ENCODE results near the gene KCNH6.
A peak's percentile ranks its signal among the peaks of the same experiment; 100 is the strongest.

The KCNH6 gene

GRCh38 chr17:63534816-63535455 lies 11.8 kb downstream of the KCNH6 start:
- no peak for DNase-seq (ENCODE audit: low spot score)

DNA sequence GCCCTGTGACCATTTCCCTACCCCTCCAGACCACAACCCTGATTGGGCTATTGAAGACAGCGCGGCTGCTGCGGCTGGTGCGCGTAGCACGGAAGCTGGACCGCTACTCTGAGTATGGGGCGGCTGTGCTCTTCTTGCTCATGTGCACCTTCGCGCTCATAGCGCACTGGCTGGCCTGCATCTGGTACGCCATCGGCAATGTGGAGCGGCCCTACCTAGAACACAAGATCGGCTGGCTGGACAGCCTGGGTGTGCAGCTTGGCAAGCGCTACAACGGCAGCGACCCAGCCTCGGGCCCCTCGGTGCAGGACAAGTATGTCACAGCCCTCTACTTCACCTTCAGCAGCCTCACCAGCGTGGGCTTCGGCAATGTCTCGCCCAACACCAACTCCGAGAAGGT lies 12.5 kb downstream of the KCNH6 start:
- no peak for DNase-seq (ENCODE audit: low spot score)

DNA sequence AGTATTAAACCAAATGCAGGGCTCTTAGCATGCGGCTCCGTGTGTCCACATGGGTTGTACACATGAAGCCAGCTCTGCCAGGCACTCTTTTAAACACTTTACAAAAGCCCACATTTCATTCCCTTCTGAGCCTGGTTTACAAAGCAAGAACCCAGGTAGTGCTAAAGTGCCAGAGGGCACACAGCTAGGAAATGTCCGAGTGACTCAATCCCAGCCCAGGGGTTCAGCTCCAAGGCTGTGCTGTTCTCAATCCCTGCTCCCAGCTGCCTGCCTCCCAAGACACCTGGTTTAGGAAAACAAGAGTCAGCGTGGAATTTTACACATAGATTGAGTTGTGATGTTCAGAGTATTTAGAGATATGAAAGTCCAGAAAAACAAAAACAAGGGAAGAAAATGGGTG lies 13.8 kb downstream of the KCNH6 start:
- no peak for DNase-seq (ENCODE audit: low spot score)

GRCh38 chr17:63537991-63538692 lies 15.0 kb downstream of the KCNH6 start:
- DNase-seq (ENCODE audit: low spot score) = no peak

DNA sequence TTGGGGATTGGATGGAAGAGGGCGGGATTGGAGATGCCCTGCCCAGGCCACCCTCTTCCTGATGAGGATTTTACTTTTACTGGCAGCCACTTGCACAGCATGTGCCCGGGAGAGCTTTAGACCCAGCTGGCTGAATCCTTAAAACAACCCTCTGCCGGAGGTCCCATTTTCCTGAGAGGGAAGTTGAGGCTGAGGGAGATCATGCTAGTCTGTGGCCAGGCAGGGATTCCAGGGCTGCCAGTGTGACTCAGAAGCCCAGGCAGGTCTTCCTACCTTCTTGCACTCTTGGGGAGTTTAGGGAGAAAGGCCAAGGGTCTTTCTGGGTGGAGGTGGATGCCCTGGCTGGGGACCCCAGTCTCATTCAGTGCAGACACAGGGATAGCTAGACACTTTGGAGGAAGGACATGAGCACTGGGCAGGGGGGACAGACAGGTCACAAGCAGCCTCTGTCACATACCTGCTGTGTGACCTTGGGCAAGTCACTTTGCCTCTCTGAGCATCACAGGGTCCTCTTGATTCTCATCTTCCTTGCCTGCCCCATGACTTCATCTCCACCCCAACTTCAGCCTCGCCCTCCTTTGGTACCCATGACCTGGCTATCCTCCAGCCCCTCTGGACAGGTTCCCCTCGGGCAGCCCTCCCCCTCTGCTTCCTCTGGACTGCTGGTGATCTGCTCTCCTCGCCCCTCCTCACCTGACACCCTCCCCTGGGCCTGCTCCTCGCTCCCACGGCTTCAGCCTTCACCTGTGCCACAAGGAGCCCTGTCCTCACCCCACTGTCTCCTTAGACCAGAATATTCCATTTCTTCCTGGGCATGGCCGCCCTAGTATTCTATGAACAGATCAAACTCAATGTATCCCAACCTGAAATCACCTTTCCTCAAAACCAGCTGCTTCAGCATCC lies 15.8 kb downstream of the KCNH6 start:
- no peak for DNase-seq (ENCODE audit: low spot score)

GRCh38 chr17:63540590-63540989 lies 17.4 kb downstream of the KCNH6 start:
- DNase-seq (ENCODE audit: low spot score) = no peak

DNA sequence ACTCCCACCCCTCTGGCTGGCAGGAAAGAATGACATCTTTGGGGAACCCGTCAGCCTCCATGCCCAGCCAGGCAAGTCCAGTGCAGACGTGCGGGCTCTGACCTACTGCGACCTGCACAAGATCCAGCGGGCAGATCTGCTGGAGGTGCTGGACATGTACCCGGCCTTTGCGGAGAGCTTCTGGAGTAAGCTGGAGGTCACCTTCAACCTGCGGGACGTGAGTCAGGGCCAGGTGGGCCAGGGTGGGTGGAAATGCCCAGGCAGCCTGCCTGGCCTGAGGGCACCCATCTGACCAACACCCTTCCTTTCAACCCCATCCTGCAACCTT lies 19.0 kb downstream of the KCNH6 start:
- no peak for DNase-seq (ENCODE audit: low spot score)

DNA sequence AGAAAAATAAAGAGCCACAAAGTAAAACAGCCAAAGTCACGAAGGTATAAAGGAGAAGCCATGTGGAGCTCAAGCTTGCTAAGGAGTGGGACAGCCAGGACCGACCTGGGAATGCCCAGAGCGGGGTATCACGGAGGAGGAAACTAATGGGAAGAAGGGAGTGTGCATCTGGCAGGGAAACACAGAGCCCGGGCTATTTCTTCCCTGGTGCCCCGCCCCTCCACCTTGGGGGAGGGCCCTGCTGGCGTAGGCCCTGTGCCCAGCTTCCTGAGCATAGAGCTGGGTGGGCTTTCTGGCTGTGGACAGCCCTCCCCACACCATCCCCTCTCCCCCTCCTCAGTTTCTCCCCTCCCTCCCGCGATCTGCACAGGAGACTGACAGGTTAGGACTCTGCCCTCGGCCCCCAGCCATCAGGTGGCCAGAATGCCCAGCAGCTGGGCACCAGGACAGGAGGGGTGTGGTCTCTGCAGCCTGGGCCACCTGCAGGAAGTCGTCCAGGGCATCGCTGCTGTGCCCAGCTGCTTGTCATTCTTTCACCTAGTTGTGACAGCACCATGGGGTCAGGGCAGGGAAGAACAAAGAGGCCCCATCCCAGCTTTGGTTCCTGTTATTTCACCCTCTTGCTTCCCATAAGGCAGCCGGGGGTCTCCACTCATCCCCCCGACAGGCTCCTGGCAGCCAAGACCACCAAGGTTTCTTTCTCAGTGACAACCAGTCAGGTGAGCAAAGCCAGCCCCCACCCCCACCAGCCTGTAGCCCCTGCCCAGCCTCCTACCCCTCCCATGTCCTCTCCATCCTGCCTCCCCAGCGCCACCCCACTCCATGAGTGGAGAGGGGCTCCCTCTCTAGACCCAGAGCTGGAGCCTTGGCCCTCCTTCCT lies 20.0 kb downstream of the KCNH6 start:
- DNase-seq (ENCODE audit: low spot score) = no peak

DNA sequence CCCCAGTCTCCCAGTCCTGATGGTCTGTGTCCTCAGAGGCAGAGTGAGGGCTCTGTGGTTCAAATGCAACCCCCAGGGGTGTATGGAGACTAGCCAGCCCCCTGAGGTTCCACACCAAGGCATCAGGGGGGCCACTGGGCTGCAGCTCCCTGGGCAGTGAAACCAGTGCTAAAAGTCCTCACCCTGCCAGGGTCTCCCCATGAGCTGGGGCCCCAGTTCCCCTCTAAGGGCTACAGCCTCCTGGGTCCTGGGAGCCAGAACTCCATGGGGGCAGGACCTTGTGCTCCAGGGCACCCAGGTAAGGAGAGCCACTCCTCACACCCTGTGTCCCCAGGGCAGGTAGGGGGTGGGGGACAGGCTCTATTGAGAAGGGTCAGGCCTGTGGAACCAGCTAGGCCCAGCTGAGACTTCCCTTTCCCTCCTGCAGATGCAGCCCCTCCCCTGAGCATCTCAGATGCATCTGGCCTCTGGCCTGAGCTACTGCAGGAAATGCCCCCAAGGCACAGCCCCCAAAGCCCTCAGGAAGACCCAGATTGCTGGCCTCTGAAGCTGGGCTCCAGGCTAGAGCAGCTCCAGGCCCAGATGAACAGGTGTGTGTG lies 20.8 kb downstream of the KCNH6 start:
- DNase-seq (ENCODE audit: low spot score) = no peak

DNA sequence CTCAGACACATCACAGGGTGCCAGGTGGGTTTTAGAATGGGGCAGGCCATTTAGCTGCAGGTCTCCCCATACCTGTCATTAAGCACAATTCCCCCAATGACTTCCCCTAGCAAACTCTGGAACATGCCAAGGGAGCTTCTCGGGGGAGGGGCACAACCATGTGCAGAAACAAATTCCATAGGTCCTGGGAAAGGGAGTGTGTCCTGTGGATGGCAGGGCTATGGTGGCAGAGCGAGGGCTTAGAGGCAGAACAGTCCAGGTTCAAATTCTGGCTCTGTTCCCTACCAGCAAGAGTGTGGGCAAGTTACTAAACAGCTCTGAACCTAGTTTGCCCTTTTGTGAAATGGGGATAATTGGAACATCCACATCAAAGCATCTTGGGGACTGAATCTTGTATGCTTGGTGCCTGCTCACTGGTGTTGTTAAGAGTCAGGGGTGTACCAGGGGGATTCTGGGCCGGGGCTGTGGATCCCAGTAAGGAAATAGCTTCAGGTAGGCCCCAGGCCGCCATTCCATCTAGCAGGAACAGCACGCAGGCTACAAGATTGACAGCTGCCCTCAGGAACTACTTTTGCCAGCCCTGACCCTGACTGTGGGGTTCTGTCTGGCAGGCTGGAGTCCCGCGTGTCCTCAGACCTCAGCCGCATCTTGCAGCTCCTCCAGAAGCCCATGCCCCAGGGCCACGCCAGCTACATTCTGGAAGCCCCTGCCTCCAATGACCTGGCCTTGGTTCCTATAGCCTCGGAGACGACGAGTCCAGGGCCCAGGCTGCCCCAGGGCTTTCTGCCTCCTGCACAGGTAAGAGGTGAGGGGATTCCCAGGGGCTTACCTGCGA lies 21.5 kb downstream of the KCNH6 start:
- no peak for DNase-seq (ENCODE audit: low spot score)

DNA sequence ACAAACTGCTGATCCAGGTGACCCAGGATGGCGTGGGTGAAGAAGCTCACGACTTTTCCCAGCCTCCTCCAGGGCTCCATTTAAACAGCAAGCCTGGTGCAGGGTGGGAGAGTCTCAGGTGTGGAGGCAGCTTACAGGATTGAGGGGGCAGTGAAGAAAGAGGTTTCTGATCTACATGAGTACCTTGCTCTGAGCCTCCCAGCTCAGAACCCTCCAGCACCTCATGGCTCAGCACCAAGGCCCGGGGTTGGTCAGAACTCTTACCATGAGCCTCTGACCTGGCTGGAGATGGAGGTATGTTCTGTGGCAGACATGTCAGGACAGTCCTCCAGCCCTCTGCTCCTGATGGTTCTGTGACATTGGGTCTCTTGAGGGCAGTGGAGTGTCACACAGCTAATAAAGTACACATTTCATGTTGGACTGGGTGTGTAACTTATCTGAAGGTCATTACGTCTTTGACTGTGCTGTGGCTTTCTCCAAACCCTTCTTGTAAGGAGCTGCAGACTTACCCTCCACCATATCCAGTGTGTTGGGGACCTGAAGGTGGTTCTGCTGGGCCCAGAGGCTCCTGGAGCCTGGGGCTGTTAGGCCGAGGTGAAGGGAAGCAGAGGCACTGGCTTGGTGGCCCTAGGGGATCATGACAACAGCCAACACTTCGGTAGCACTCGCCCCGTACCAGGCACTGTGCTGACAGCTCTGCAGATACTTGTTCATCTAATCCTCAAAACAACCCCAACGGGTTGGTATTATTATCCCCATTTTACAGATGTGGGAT lies 23.3 kb downstream of the KCNH6 start:
- DNase-seq (ENCODE audit: low spot score) = no peak

DNA sequence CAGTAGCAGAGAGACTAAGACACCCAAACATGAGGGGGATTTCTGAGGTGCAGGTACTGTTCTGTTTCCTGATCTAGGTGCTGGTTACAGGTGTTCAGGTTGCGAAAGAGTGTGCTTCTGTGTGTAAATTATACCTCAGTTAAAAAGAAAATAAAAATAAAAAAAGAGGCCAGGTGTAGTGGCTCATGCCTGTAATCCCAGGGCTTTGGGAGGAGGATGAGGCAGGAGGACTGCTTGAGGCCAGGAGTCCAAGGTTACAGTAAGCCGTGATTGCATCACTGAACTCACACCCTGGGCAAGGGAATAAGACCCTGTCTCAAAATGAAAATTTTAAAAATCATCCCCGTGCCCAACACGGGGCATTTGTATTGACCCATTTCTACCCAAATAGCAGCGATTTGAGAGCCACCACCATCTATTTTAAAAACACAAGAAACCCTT lies 23.9 kb downstream of the KCNH6 start:
- DNase-seq (ENCODE audit: low spot score) = no peak

DNA sequence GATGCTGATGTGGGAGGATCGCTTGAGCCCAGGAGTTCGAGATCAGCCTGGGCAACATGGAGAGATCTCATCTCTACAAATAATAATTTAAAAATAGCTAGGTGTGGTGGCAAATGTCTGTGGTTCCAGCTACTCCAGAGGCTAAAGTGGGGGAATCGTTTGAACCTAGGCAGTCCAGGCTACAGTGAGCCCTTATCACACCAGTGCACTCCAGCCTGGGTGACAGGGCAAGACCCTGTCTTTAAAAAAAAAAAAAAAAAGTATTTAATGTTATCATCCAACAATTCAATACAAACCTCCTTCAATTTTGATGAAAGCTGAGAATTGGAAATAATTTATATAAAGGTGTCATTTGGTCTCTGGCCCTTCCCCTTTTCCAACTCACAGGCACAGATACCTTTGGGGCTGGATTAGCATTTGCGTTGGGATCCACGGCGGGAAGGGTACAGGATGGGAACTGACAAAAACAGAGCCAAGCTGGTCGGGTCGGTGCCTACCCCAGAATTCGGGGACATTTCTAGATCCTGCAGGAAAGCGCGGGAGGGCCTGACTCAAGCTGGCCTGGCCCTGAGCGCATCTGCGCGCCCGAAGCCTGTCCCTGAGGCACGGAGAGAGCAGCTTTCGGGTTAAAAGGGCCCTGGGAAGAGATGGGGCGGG lies 26.3 kb downstream of the KCNH6 start:
- no peak for DNase-seq (ENCODE audit: low spot score)

- peak; percentile 100 for DNase-seq (ENCODE audit: low spot score)
Observed at GRCh38 chr17:63549946-63550816, 27.0 kb downstream of the KCNH6 start, which contains the start of gene DCAF7. Gene DCAF7, plus strand, starts transcription at chr17:63550477. Its CDS starts 201 bp downstream, at chr17:63550678.

GRCh38 chr17:63550817-63551639 lies 27.9 kb downstream of the KCNH6 start:
- peak; percentile 38 for DNase-seq (ENCODE audit: low spot score)

GRCh38 chr17:63552211-63552610 lies 29.1 kb downstream of the KCNH6 start:
- DNase-seq (ENCODE audit: low spot score) = no peak

DNA sequence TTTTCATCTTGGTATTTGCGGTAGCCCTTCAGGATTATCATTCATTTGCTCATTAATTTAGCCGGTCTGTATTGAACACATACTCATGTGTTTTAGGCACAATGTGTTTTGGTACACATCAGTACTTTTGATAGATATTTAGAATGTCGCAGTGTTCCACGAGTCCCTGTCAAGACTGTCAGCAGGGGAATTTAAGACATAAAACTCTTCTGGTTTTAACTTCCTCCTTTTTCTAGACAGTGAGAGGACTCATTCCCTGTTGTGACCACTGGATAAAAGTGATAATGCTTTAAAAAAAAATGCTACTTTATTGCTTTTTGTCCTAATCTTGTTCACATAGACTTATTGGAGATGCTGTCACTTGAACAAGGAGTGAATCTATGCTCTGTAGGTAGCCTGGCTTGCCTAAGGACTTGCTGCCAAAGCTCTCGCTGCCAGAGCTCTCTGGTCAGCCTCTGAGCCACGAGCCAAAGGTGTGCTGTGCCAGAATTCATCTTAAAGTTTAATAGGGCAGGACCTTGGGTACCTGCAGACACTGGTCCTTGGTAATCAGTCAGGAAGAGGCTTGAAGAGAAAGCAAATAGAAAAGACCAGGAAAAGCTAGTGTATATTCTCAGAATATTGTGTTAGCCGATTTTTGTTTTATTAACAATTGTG lies 32.5 kb downstream of the KCNH6 start:
- no peak for DNase-seq (ENCODE audit: low spot score)

Data from kidney tubule cell (primary cell).